ENCODE results near the gene CSPG4. TPM values are rescaled to one million over a fixed set of nuclear protein-coding genes. Genes with fewer than 3 reads are reported as not detected.
"Not testable (repeated sequence)": the region's sequence is repeated elsewhere in the genome, so short reads cannot be mapped to it uniquely, and the experiment has no call there.

CSPG4 gene
- total RNA-seq (10 to 100 TPM in 4 of 7 donors, 1 to 10 TPM in 3; 4.1 to 28.6 (median 10.2) TPM), polyA plus RNA-seq (1 to 10 TPM in 2 of 3 donors, under 1 TPM in 1; 0.89 to 4.9 (median 1.3) TPM)
- long read RNA-seq, donor 1, full-length matches to known transcripts = 1 of 1 reads
- long read RNA-seq, donor 1, partial matches to known transcripts = 0 of 1 reads
- long read RNA-seq, donor 1, other reads (novel, unspliced or antisense) = 0 of 1 reads
- long read RNA-seq, donor 2, full-length matches to known transcripts = 1 of 6 reads
- long read RNA-seq, donor 2, partial matches to known transcripts = 5 of 6 reads
- long read RNA-seq, donor 2, other reads (novel, unspliced or antisense) = 0 of 6 reads

GRCh38 chr15:75712668-75713337, at the start of gene CSPG4:
Gene CSPG4, minus strand, starts transcription at chr15:75712848. Its CDS starts 93 bp downstream, at chr15:75712755.
- H3K4me3 ChIP-seq = peak within 1 kb of the TSS in 6 of 8 donors; percentile 5 to 55 (median 28)
- H3K36me3 ChIP-seq = no peaks in the 10 kb centered on the region
- H3K27ac ChIP-seq = peak within 1 kb of the TSS in 7 of 8 donors; percentile 15 to 75 (median 36)
- intact Hi-C loops (cut with DNase I; ENCODE audit: low total_unique reads) = no loop called here
- peaks cover 0 to 25% (median 14%) of the 10 kb centered on the region in 7 donors for H3K27me3 ChIP-seq (replicated peaks in 1 of 7)
- DNase-seq = no peak
- no peak for TF ChIP-seq CTCF (IDR thresholded peaks at IDR 0.05 in 8 of 11, conservative IDR thresholded peaks at IDR 0.05 in 3 of 11)
- TF ChIP-seq POLR2AphosphoS5 (IDR thresholded peaks at IDR 0.05) = peak in 2 of 3 donors; percentile 76 to 77
- TF ChIP-seq POLR2A (IDR thresholded peaks at IDR 0.05) = peak in 1 of 3 donors; percentile 25
- peaks cover 0 to 25% (median 13%) of the 10 kb centered on the region in 6 donors for H3K4me1 ChIP-seq
- H3K9me3 ChIP-seq = no peaks in the 10 kb centered on the region
- 8 to 12% (median 10%) methylated on average over 21 to 36 of the region's 36 CpGs for WGBS, 5 donors

GRCh38 chr15:75762357-75762718, 49.7 kb upstream of the CSPG4 start:
- H3K36me3 ChIP-seq; H3K9me3 ChIP-seq; H3K27me3 ChIP-seq (replicated peaks in 1 of 7); H3K4me3 ChIP-seq; H3K27ac ChIP-seq; intact Hi-C loops (cut with DNase I; ENCODE audit: low total_unique reads); DNase-seq: not testable (repeated sequence)
- peaks cover 2 to 27% (median 14%) of the 10 kb centered on the region in 6 donors for H3K4me1 ChIP-seq
- WGBS, 5 donors = 83 to 100% (median 98%) methylated on average over 1 to 3 of the region's 4 CpGs

DNA sequence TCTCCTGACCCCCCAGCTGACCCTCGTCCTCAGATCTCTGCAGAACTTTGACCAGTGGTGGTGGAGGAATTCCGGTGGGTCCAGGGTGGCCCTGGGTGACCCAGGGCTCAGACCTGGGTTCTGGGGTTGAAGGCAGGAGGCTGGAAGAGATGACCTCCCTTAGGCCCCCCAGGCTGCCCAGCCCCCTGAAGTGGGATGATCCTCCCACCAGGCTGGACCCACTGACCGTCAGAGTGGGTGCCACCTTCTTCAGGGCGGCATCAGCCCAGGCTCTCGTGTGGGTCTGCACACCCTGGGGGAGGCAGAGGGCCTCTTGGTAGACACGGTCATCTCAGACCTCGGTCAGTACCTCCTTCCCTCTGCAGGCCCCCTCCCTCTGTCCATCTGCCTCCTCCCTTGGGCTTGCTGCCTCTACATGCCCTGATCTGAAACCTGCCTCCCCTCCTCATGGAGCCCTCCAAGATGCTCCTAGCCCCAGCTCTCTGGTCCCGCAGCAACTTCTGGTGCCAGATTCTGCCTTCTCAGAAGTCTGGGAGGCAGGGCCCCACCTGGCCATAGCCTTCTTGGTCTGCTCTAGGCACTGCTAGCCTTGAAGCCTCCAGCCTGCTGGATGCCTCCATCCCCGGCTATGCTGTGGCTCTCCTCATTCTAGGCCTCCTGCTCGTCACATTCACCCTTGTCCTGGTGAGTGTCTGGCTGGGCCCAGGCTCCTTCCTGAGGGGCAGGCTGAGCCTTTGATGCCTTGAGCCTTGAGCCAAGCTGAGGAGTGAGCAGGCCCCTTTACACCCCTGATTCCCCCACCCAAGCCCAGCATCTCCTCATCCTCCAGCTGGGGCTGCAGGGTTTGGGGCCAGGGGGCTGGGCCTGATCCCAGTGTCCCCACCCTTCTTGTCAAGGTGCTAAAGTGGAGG, 49.1 kb upstream of the CSPG4 start:
- peaks cover 2 to 27% (median 14%) of the 10 kb centered on the region in 6 donors for H3K4me1 ChIP-seq
- H3K4me3 ChIP-seq = no peak overlapping the region
- H3K27me3 ChIP-seq (replicated peaks in 1 of 7) = no peaks in the 10 kb centered on the region
- TF ChIP-seq POLR2A (IDR thresholded peaks at IDR 0.05) (no peak), POLR2AphosphoS5 (IDR thresholded peaks at IDR 0.05) (no peak), CTCF (IDR thresholded peaks at IDR 0.05 in 8 of 11, conservative IDR thresholded peaks at IDR 0.05 in 3 of 11) (no peak)
- H3K36me3 ChIP-seq = no peaks in the 10 kb centered on the region
- intact Hi-C loops (cut with DNase I; ENCODE audit: low total_unique reads) = no loop called here
- no peak overlapping the region for H3K27ac ChIP-seq
- WGBS, 5 donors = 91 to 97% (median 96%) methylated on average over 10 of the region's 10 CpGs
- DNase-seq = peak; percentile 66
- H3K9me3 ChIP-seq = no peaks in the 10 kb centered on the region

GRCh38 chr15:75760704-75761435, 48.2 kb upstream of the CSPG4 start:
- no peaks in the 10 kb centered on the region for H3K36me3 ChIP-seq
- TF ChIP-seq POLR2A (IDR thresholded peaks at IDR 0.05) (no peak), CTCF (IDR thresholded peaks at IDR 0.05 in 8 of 11, conservative IDR thresholded peaks at IDR 0.05 in 3 of 11) (no peak), POLR2AphosphoS5 (IDR thresholded peaks at IDR 0.05) (no peak)

DNA sequence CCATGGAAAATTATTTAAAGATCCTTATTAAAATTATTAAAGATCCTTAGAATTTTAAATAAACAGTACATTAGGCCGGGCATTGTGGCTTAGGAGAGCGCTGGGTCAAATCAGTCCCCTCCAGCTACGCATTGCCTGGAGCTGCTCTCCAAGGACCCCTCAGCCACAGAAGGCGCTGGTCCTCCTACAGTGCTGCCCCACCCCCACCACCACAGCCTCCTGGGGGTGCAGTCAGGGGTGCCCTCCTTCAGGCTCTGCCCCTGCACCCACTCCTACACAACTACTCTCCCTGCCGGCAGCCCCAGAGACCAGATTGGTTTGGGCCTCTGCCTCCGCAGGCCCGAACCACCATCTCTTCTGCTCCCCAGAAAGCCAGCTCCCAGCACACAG, 47.5 kb upstream of the CSPG4 start:
- H3K9me3 ChIP-seq; DNase-seq; H3K36me3 ChIP-seq; H3K4me3 ChIP-seq; H3K27me3 ChIP-seq (replicated peaks in 1 of 7); intact Hi-C loops (cut with DNase I; ENCODE audit: low total_unique reads): not testable (repeated sequence)
- peaks cover 2 to 27% (median 14%) of the 10 kb centered on the region in 6 donors for H3K4me1 ChIP-seq
- 92 to 97% (median 94%) methylated on average over 5 to 7 of the region's 7 CpGs for WGBS, 5 donors
- H3K27ac ChIP-seq = peak overlapping the region in 3 of 8 donors; percentile 81 to 89 (median 89)

More at GRCh38 chr15:75760704-75761435, 48.2 kb upstream of the CSPG4 start:
- H3K4me1 ChIP-seq = peaks cover 2 to 27% (median 14%) of the 10 kb centered on the region in 6 donors
- intact Hi-C loops (cut with DNase I; ENCODE audit: low total_unique reads) = no loop called here
- 89 to 94% (median 93%) methylated on average over 13 to 14 of the region's 14 CpGs for WGBS, 5 donors
- no peak overlapping the region for H3K4me3 ChIP-seq
- DNase-seq = peak; percentile 53
- H3K27ac ChIP-seq = no peak overlapping the region
- H3K9me3 ChIP-seq = no peaks in the 10 kb centered on the region
- no peaks in the 10 kb centered on the region for H3K27me3 ChIP-seq (replicated peaks in 1 of 7)
